Measurements from ENCODE around the gene EZR. TPM values are rescaled to one million over a fixed set of nuclear protein-coding genes. Genes with fewer than 3 reads are reported as not detected.

The EZR gene
- total and polyA plus RNA-seq, 2 donors (not counting 1 experiment from before 2014, with no cell fraction given), result 227 to 945 TPM

DNA sequence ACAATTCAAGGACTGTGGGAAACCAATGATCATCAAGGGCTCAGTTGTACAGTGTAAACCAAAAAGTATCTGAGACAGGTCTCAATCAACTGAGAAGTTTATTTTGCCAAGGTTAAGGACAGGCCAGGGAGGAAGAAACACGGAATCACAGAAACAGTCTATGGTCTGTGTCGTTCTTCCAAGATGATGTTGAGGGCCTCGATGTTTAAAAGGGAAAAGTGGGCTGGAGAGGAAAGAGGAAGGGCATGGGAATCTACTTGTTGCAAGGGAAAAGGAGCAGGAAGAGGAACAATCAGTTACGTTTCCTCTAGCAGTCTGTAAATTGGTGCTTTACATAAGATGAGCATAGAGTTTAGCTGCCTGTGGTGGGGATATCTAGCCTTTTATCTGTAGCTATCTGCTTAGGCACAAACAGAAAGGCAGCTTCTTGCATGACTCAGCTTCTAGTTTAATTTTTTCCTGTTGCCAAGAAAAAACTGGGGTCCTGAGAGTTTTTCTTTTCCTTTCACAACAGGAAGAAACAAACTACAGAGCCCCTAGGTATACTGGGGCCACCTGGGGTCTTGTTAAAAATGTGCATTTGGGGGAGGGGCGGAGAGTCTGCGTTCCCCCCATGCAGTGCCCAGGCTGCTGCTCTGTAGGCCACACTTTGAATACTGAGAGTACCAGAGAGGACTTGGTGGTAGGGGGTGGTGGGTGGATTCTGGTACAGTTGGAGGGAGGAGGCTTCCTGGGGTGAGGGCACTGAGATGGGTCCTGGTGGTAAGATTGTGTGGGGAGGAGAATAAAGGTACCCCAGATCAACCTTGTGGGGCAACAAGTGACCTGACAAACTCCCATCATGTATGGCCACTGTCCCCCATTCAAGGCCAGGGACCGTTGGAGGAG lies 35.3 kb upstream of the EZR start:
- H3K4me3 ChIP-seq (ENCODE audit: control extremely low read depth in 1 of 5, extremely low read depth in 1 of 5, insufficient read depth in 1 of 5, low read depth in 2 of 5, low read length in 4 of 5), result peak overlapping the region in 4 of 5 experiments; percentile 20 to 56 (median 48)
- peaks cover 24% of the 10 kb centered on the region for H3K79me2 ChIP-seq (ENCODE audit: control insufficient read depth, insufficient read depth, low read length)
- ChIA-PET POLR2A (interaction anchor here (0.7 to 6.6 kb wide), 9 partner anchors 13 to 104 kb away, joined by 3 to 107 read pairs (median 8); partner anchors contain the start of gene EZR), CTCF (interaction anchor here (0.6 to 5.4 kb wide), 13 partner anchors 9 to 108 kb away, joined by 3 to 52 read pairs (median 4); partner anchors contain the start of gene EZR)
- DNase-seq (peak; percentile 60), ATAC-seq (ENCODE audit: low read depth) (no peak)
- H3K27ac ChIP-seq (ENCODE audit: low read length in 2 of 2), result peak overlapping the region; percentile 85 to 90
- H3K9me3 ChIP-seq (ENCODE audit: control extremely low read depth in 1 of 3, control insufficient read depth in 2 of 3, insufficient read depth in 1 of 3, low read length in 2 of 3), result no peaks in the 10 kb centered on the region
- intact Hi-C loops (cut with micrococcal nuclease), result no loop called here
- H3K27me3 ChIP-seq (replicated peaks in 1 of 4; ENCODE audit: control extremely low read depth in 1 of 4, control insufficient read depth in 3 of 4, insufficient read depth in 4 of 4, low read length in 3 of 4), result no peaks in the 10 kb centered on the region
- peak overlapping the region; percentile 20 for H2AFZ ChIP-seq (ENCODE audit: insufficient read depth, low read depth, low read length, poor library complexity, severe bottlenecking)
- no peaks in the 10 kb centered on the region for H4K20me1 ChIP-seq (ENCODE audit: control insufficient read depth, insufficient read depth, low read length, poor library complexity, severe bottlenecking)
- WGBS (ENCODE audit: insufficient coverage), result 58% methylated on average over 6 of the region's 7 CpGs
- H3K27ac Mint-ChIP-seq, result no peak overlapping the region
- H3K9me3 Mint-ChIP-seq (ENCODE audit: insufficient read depth), result no peaks in the 10 kb centered on the region
- H3K36me3 ChIP-seq (replicated peaks in 1 of 2; ENCODE audit: control extremely low read depth in 1 of 2, control insufficient read depth in 1 of 2, extremely low read depth in 1 of 2, insufficient read depth in 2 of 2, low read length in 1 of 2), result no peaks in the 10 kb centered on the region
- no peak overlapping the region for H3K4me3 Mint-ChIP-seq
- H3K4me2 ChIP-seq (replicated peaks; ENCODE audit: low read depth, low read length, poor library complexity, severe bottlenecking), result peak overlapping the region; percentile 71
- H3K9ac ChIP-seq (ENCODE audit: low read length), result peak overlapping the region; percentile 66
- no peaks in the 10 kb centered on the region for H3K27me3 Mint-ChIP-seq
- no peak for TF ChIP-seq EZH2 (IDR thresholded peaks at IDR 0.05; ENCODE audit: borderline replicate concordance, insufficient read depth, low read depth, low read length, poor library complexity, severe bottlenecking)
- no peak for TF ChIP-seq CTCF (IDR thresholded peaks at IDR 0.05)
- peaks cover 46% of the 10 kb centered on the region for H3K4me1 Mint-ChIP-seq
- peaks cover 71 to 85% of the 10 kb centered on the region in 2 donors for H3K4me1 ChIP-seq (ENCODE audit: control insufficient read depth in 2 of 2, insufficient read depth in 2 of 2, low read length in 2 of 2)

- TF ChIP-seq CTCF (IDR thresholded peaks at IDR 0.05) (no peak), EZH2 (IDR thresholded peaks at IDR 0.05; ENCODE audit: borderline replicate concordance, insufficient read depth, low read depth, low read length, poor library complexity, severe bottlenecking) (no peak)
- ChIA-PET POLR2A (interaction anchor here (0.6 to 6.6 kb wide), 10 partner anchors 10 to 105 kb away, joined by 3 to 107 read pairs (median 6); partner anchors contain the start of gene EZR), CTCF (interaction anchor here (0.6 to 5.4 kb wide), 12 partner anchors 10 to 108 kb away, joined by 3 to 52 read pairs (median 5); partner anchors contain the start of gene EZR)
- Histone ChIP-seq H3K4me1 (ENCODE audit: control insufficient read depth in 2 of 2, insufficient read depth in 2 of 2, low read length in 2 of 2) (peaks cover 73 to 88% of the 10 kb centered on the region in 2 donors), H3K27ac (ENCODE audit: low read length in 2 of 2) (peak overlapping the region; percentile 85 to 90), H3K9ac (ENCODE audit: low read length) (peak overlapping the region; percentile 66), H2AFZ (ENCODE audit: insufficient read depth, low read depth, low read length, poor library complexity, severe bottlenecking) (peak overlapping the region; percentile 50), H3K36me3 (replicated peaks in 1 of 2; ENCODE audit: control extremely low read depth in 1 of 2, control insufficient read depth in 1 of 2, extremely low read depth in 1 of 2, insufficient read depth in 2 of 2, low read length in 1 of 2) (no peaks in the 10 kb centered on the region), H3K4me3 (ENCODE audit: control extremely low read depth in 1 of 5, extremely low read depth in 1 of 5, insufficient read depth in 1 of 5, low read depth in 2 of 5, low read length in 4 of 5) (peak overlapping the region in 4 of 5 experiments; percentile 20 to 56 (median 48)), H4K20me1 (ENCODE audit: control insufficient read depth, insufficient read depth, low read length, poor library complexity, severe bottlenecking) (no peaks in the 10 kb centered on the region), H3K4me2 (replicated peaks; ENCODE audit: low read depth, low read length, poor library complexity, severe bottlenecking) (peak overlapping the region; percentile 71), H3K9me3 (ENCODE audit: control extremely low read depth in 1 of 3, control insufficient read depth in 2 of 3, insufficient read depth in 1 of 3, low read length in 2 of 3) (no peaks in the 10 kb centered on the region), H3K27me3 (replicated peaks in 1 of 4; ENCODE audit: control extremely low read depth in 1 of 4, control insufficient read depth in 3 of 4, insufficient read depth in 4 of 4, low read length in 3 of 4) (no peaks in the 10 kb centered on the region), H3K79me2 (ENCODE audit: control insufficient read depth, insufficient read depth, low read length) (peaks cover 24% of the 10 kb centered on the region)
- DNase-seq (no peak), ATAC-seq (ENCODE audit: low read depth) (no peak)
- intact Hi-C loops (cut with micrococcal nuclease), result loop anchor here (1.0 kb wide), 3 partner anchors 13 to 35 kb away; partner anchors contain the start of gene EZR
- Mint-ChIP-seq H3K27me3 (no peaks in the 10 kb centered on the region), H3K4me1 (peaks cover 50% of the 10 kb centered on the region), H3K9me3 (ENCODE audit: insufficient read depth) (no peaks in the 10 kb centered on the region), H3K27ac (no peak overlapping the region), H3K4me3 (no peak overlapping the region)
- 76% methylated on average over 4 of the region's 6 CpGs for WGBS (ENCODE audit: insufficient coverage)
These were observed 34.7 kb upstream of the EZR start for GRCh38 chr6:158853880-158854213.
